Measurements from ENCODE around the gene CNTN1. TPM values are rescaled to one million over a fixed set of nuclear protein-coding genes. Genes with fewer than 3 reads are reported as not detected.

The CNTN1 gene
- total RNA-seq, 2 donors from 2014 or later = 0.16 to 0.19 TPM

GRCh38 chr12:41045509-41045908 lies 353.3 kb downstream of the CNTN1 start:
- no peaks in the 10 kb centered on the region for H3K27me3 ChIP-seq
- TF ChIP-seq CTCF (IDR thresholded peaks at IDR 0.05) = no peak
- H3K9me3 ChIP-seq = no peaks in the 10 kb centered on the region
- no peaks in the 10 kb centered on the region for H3K4me1 ChIP-seq
- H3K4me3 ChIP-seq = no peak overlapping the region
- DNase-seq (ENCODE audit: low spot score) = no peak
- H3K27ac ChIP-seq = no peak overlapping the region
- no peaks in the 10 kb centered on the region for H3K36me3 ChIP-seq

- H3K4me3 ChIP-seq = no peak overlapping the region
- no peak overlapping the region for H3K27ac ChIP-seq
- H3K4me1 ChIP-seq = no peaks in the 10 kb centered on the region
- no peaks in the 10 kb centered on the region for H3K9me3 ChIP-seq
- no peaks in the 10 kb centered on the region for H3K27me3 ChIP-seq
- no peak for DNase-seq (ENCODE audit: low spot score)
- H3K36me3 ChIP-seq = no peaks in the 10 kb centered on the region
- TF ChIP-seq CTCF (IDR thresholded peaks at IDR 0.05) = no peak
These were observed 356.8 kb downstream of the CNTN1 start for GRCh38 chr12:41049033-41049432.

GRCh38 chr12:41051954-41052353 lies 359.7 kb downstream of the CNTN1 start:
- Histone ChIP-seq H3K27me3 (no peaks in the 10 kb centered on the region), H3K36me3 (no peaks in the 10 kb centered on the region), H3K27ac (no peak overlapping the region), H3K4me1 (no peaks in the 10 kb centered on the region), H3K9me3 (no peaks in the 10 kb centered on the region), H3K4me3 (no peak overlapping the region)
- no peak for DNase-seq (ENCODE audit: low spot score)
- TF ChIP-seq CTCF (IDR thresholded peaks at IDR 0.05) = no peak

- Histone ChIP-seq H3K27ac (no peak overlapping the region), H3K4me3 (no peak overlapping the region), H3K36me3 (no peaks in the 10 kb centered on the region), H3K9me3 (no peaks in the 10 kb centered on the region), H3K4me1 (no peaks in the 10 kb centered on the region), H3K27me3 (no peaks in the 10 kb centered on the region)
- no peak for TF ChIP-seq CTCF (IDR thresholded peaks at IDR 0.05)
- DNase-seq (ENCODE audit: low spot score) = no peak
These were observed 360.2 kb downstream of the CNTN1 start for GRCh38 chr12:41052441-41052840.

GRCh38 chr12:41053046-41053445 lies 360.8 kb downstream of the CNTN1 start:
- no peak for DNase-seq (ENCODE audit: low spot score)
- H3K27ac ChIP-seq = no peak overlapping the region
- H3K27me3 ChIP-seq = no peaks in the 10 kb centered on the region
- TF ChIP-seq CTCF (IDR thresholded peaks at IDR 0.05) = no peak
- no peaks in the 10 kb centered on the region for H3K4me1 ChIP-seq
- no peaks in the 10 kb centered on the region for H3K9me3 ChIP-seq
- no peak overlapping the region for H3K4me3 ChIP-seq
- no peaks in the 10 kb centered on the region for H3K36me3 ChIP-seq

- H3K9me3 ChIP-seq = no peaks in the 10 kb centered on the region
- no peak for TF ChIP-seq CTCF (IDR thresholded peaks at IDR 0.05)
- no peak for DNase-seq (ENCODE audit: low spot score)
- H3K4me1 ChIP-seq = no peaks in the 10 kb centered on the region
- no peaks in the 10 kb centered on the region for H3K27me3 ChIP-seq
- no peak overlapping the region for H3K27ac ChIP-seq
- no peaks in the 10 kb centered on the region for H3K36me3 ChIP-seq
- no peak overlapping the region for H3K4me3 ChIP-seq
These were observed 363.8 kb downstream of the CNTN1 start for GRCh38 chr12:41055875-41056577.
